Activated CD4-positive, alpha-beta T cell treated with anti-CD3 and anti-CD28 coated beads for 36 hours (primary cell): ENCODE results near the gene MEG3. TPM values are rescaled to one million over a fixed set of nuclear protein-coding genes. Genes with fewer than 3 reads are reported as not detected.
"Not testable (repeated sequence)": the region's sequence is repeated elsewhere in the genome, so short reads cannot be mapped to it uniquely, and the experiment has no call there.

Experiments used
- ATAC-seq: fragments of 200-7000 bp; cut with Tn5 transposase; one replicate; pipeline ENCODE4 v1.10.0; 2021; ENCODE audit warnings: mild to moderate bottlenecking, moderate library complexity
- CTCF ChIA-PET: fragments of 350-600 bp; sonication (Branson Sonifier 250); formaldehyde crosslinking; loops from one replicate; lab custom pipeline; 2021; ENCODE audit warnings: antibody characterized with exemption; lab: Charles Lee
- POLR2A ChIA-PET: fragments of 350-600 bp; sonication (Branson Sonifier 250); formaldehyde crosslinking; loops from one replicate; lab custom pipeline; 2021; ENCODE audit warnings: antibody characterized with exemption, inconsistent platforms; lab: Charles Lee
- DNase-seq: peaks from one replicate; pipeline ENCODE4 v3.0.0-alpha.2; 2020
- H3K27ac Mint-ChIP-seq: one replicate; pipeline ENCODE4 v1.8.0; 2021; ENCODE audit warnings: mixed read lengths
- H3K27me3 Mint-ChIP-seq: one replicate; pipeline ENCODE4 v1.8.0; 2021; ENCODE audit warnings: mixed read lengths
- H3K36me3 Mint-ChIP-seq: one replicate; pipeline ENCODE4 v1.8.0; 2021; ENCODE audit warnings: low read depth, mixed read lengths
- H3K4me1 Mint-ChIP-seq: one replicate; pipeline ENCODE4 v1.8.0; 2021; ENCODE audit warnings: mixed read lengths
- H3K4me3 Mint-ChIP-seq: one replicate; pipeline ENCODE4 v1.8.0; 2021; ENCODE audit warnings: mild to moderate bottlenecking, moderate library complexity, mixed read lengths
- H3K9me3 Mint-ChIP-seq: one replicate; pipeline ENCODE4 v1.8.0; 2021; ENCODE audit warnings: low read depth, mixed read lengths
- intact Hi-C, 2 experiments: fragments of 100-400 bp; cut with DNase I in 1 of 2; cut with micrococcal nuclease in 1 of 2; formaldehyde crosslinking; loops; one replicate each; pipeline versions ENCODE4 v1.14.2 to v1.15.1; 2022 to 2024; cut with DNase I, micrococcal nuclease
- total RNA-seq, 2 experiments: library from RNA; stranded (reverse); gene quantifications; one replicate each; pipeline ENCODE4 v1.2.3, GENCODE V29; 2021

The MEG3 gene
- total RNA-seq, 2 experiments from 2014 or later = not detected

DNA sequence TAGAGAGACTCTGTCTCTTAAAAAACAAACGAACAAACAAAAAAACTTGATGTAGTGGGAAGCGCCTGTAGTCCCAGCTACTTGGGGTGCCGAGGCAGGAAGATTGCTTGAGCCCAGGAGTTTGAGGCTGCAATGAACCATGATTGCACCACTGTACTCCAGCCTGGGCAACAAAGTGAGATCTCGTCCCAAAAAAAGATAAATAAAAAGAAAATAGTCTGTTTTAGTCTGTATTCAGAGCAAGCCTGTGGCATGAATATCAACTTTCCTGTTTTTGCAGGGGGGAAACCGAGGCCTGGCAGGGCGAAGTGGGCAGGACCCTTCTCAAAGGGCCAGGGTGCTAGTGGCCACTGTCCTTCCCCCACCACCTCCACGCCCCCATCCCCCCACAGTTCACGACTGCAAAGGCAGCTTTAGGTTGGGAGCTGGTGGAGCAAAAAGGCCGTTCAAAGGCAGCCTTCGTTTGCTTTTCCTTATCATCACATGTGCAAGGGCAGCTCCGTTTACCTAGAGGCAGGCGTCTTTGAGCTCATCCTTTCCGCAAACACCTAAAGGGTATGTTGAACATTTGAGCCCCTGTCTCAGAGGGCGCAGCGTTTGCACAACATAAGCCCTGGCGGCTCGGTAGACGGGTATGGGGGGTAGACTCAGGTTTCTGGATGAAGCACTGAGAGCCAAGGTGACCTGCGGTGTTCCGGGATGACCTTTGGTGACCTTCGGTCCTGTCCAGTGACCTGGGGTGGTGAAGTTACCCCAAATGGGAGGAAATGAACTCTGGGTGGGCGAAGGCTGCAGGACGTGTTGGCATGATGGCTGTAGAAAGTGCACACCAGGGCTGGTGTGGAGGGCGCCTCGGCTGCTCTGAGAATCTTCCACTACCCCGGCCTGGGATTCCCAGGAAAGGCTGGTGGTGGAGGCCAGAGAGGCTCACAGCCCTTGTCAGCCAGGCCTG is 8.7 kb upstream of the MEG3 start:
- ATAC-seq = no peak
- DNase-seq = no peak
- no peak overlapping the region for H3K27ac Mint-ChIP-seq
- ChIA-PET POLR2A (no interaction called here), CTCF (no interaction called here)
- H3K4me1 Mint-ChIP-seq = no peaks in the 10 kb centered on the region
- peaks cover 13% of the 10 kb centered on the region for H3K27me3 Mint-ChIP-seq
- no peaks in the 10 kb centered on the region for H3K36me3 Mint-ChIP-seq
- no peaks in the 10 kb centered on the region for H3K9me3 Mint-ChIP-seq
- intact Hi-C loops = no loop called here
- no peak overlapping the region for H3K4me3 Mint-ChIP-seq

DNA sequence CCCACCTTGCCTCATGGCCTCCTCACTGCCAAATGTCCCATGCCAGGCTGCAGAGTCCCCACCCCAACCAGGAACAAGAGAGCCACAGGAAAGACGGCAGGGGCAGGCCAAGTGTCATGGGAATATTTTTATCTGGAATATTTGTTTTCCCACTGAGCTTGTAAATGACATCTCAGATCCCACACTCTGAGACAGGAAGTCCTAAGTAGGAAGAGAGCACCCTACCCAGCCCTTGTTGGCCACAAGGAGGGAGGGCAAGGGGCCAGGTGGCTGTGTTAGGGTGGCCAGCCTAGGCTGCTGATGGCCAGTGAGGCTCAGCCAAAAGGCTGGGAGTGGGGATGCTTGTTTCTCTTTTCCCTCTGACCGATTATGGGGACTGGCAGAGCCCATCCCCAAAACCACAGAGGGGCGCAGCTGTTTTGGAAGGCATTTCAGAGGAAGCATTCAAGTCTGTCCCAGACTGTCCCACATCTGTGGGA is 7.7 kb upstream of the MEG3 start:
- Mint-ChIP-seq H3K4me1 (no peaks in the 10 kb centered on the region), H3K36me3 (no peaks in the 10 kb centered on the region), H3K27ac (no peak overlapping the region), H3K27me3 (peaks cover 13% of the 10 kb centered on the region), H3K4me3 (no peak overlapping the region), H3K9me3 (no peaks in the 10 kb centered on the region)
- no peak for DNase-seq
- ChIA-PET CTCF (no interaction called here), POLR2A (no interaction called here)
- ATAC-seq = no peak
- intact Hi-C loops = no loop called here

GRCh38 chr14:100818923-100819322 is 7.0 kb upstream of the MEG3 start:
- ATAC-seq, intact Hi-C loops, H3K9me3 Mint-ChIP-seq, H3K27ac Mint-ChIP-seq, H3K4me3 Mint-ChIP-seq, CTCF ChIA-PET, H3K27me3 Mint-ChIP-seq, H3K4me1 Mint-ChIP-seq, POLR2A ChIA-PET, DNase-seq, H3K36me3 Mint-ChIP-seq: not testable (repeated sequence)

DNA sequence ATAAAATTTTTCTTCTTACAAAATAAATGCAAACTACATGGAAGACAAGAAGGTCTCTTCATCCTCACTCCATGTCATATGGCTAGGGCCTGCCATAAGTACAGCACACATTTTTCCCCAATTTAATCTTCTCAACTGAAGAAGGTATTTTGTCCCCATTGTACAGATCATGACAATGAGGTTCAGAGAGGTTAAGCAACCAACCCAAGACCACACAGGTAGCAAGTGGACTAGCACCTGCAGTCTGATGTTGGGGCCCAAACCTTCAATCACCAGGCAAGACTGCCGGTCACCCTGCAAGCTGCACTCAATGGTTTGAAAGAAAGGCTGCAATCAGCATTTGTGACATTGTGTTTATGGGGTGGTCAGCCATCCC is 6.5 kb upstream of the MEG3 start:
- intact Hi-C loops = no loop called here
- ChIA-PET POLR2A (no interaction called here), CTCF (no interaction called here)
- ATAC-seq (no peak), DNase-seq (no peak)
- Mint-ChIP-seq H3K9me3 (no peaks in the 10 kb centered on the region), H3K27ac (no peak overlapping the region), H3K4me1 (no peaks in the 10 kb centered on the region), H3K4me3 (no peak overlapping the region), H3K27me3 (peaks cover 3% of the 10 kb centered on the region), H3K36me3 (no peaks in the 10 kb centered on the region)

DNA sequence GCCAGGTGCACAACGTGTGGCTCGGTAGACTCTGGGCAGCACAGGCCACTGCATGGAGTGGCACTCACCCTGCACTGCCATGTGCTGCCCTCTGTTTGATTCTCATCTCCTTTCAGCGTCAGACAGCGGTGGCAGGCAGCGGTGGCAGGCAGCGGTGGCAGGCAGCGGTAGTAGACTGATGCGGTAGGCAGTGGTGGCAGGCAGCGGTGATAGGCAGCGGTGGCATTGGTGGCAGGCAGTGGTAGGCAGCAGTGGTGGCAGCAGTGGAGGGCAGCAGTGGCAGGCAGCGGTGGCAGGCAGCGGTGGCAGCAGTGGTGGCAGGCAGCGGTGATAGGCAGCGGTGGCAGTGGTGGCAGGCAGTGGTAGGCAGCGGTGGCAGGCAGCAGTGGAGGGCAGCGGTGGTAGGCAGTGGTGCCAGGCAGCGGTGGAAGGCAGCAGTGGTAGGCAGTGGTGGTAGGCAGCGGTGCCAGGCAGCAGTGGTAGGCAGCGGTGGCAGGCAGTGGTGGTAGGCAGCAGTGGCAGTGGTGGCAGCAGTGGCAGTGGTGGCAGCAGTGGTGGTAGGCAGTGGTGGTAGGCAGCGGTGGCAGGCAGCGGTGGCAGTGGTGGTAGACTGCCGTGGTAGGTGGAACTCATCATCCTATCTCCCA is 6.0 kb upstream of the MEG3 start:
- Mint-ChIP-seq H3K27ac (no peak overlapping the region), H3K4me1 (no peaks in the 10 kb centered on the region), H3K36me3 (no peaks in the 10 kb centered on the region), H3K9me3 (no peaks in the 10 kb centered on the region), H3K4me3 (no peak overlapping the region), H3K27me3 (peaks cover 7% of the 10 kb centered on the region)
- DNase-seq = no peak
- ATAC-seq = no peak
- CTCF ChIA-PET = no interaction called here
- POLR2A ChIA-PET = no interaction called here
- intact Hi-C loops = no loop called here

DNA sequence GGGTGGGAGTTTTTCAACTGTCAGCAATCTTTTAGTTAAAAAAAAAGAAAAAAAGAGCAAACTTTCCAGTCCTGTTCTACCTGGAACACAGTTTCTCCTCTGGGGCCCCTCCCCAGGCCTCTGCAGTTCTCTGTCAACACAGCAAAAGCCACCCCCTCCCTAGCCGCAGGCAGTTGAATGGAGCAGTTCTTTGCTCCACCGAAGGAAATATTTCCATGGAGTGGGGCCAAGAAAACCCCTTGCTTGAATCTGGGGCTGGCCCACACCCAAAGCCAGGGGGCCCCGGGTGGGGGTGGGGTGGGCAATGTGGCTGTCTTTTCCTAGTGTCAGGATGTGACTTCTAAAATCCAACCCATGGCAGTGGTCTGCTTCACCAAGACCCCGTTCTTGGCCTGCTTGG is 5.0 kb upstream of the MEG3 start:
- Mint-ChIP-seq H3K4me1 (peaks cover 2% of the 10 kb centered on the region), H3K27ac (no peak overlapping the region), H3K27me3 (peaks cover 15% of the 10 kb centered on the region), H3K4me3 (no peak overlapping the region), H3K36me3 (no peaks in the 10 kb centered on the region), H3K9me3 (no peaks in the 10 kb centered on the region)
- intact Hi-C loops = no loop called here
- DNase-seq = no peak
- ATAC-seq = no peak
- POLR2A ChIA-PET = no interaction called here
- CTCF ChIA-PET = interaction anchor here (0.6 kb wide), 1 partner anchor 314 kb away, joined by 3 read pairs; no protein-coding TSS in a partner anchor

- ChIA-PET CTCF (no interaction called here), POLR2A (no interaction called here)
- Mint-ChIP-seq H3K4me1 (peaks cover 7% of the 10 kb centered on the region), H3K9me3 (no peaks in the 10 kb centered on the region), H3K4me3 (no peak overlapping the region), H3K27ac (no peak overlapping the region), H3K36me3 (no peaks in the 10 kb centered on the region), H3K27me3 (peaks cover 23% of the 10 kb centered on the region)
- DNase-seq = no peak
- intact Hi-C loops = no loop called here
- no peak for ATAC-seq
Measured at GRCh38 chr14:100822013-100822412, 3.9 kb upstream of the MEG3 start.

DNA sequence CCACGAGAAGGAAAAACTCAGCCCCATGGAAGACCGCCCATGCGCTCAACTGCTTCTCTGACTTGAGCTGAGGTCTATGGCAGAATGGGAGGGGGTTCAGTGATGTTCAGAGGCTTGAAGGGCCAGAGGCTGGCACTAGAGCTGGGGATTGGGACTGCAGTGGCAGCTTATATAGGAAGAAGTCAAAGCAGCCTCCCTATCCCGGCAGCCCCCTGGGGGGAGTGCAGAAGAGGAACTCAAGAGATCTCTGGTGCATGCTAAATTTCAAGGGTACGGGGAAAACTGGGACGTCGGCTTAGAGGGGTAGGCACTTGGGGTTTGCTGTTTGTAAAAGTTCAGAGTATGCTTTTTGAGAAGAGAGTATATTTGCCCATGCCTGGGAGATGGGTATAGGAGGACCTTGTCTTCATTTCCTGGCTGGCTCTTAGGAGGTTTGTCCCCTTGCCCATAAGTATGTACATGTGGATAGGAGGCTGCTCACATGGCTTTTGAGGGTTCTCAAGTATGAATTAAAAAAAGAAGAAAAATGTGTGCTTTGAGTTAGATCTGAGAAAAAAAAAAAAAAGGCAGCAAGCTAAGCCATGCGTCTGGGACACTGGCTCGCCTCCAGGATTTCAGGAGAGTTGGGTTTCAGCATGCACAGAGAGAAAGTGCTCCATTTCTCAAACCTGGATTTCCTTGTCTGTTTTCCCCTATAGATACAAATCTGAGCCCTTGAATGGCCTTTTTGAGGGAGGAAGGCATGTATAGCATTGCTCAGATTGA is 3.2 kb upstream of the MEG3 start:
- DNase-seq (no peak), ATAC-seq (no peak)
- POLR2A ChIA-PET = no interaction called here
- H3K27ac Mint-ChIP-seq = no peak overlapping the region
- intact Hi-C loops = no loop called here
- no peak overlapping the region for H3K4me3 Mint-ChIP-seq
- peaks cover 27% of the 10 kb centered on the region for H3K27me3 Mint-ChIP-seq
- peaks cover 2% of the 10 kb centered on the region for H3K36me3 Mint-ChIP-seq
- peaks cover 7% of the 10 kb centered on the region for H3K4me1 Mint-ChIP-seq
- CTCF ChIA-PET = no interaction called here
- H3K9me3 Mint-ChIP-seq = no peaks in the 10 kb centered on the region

DNA sequence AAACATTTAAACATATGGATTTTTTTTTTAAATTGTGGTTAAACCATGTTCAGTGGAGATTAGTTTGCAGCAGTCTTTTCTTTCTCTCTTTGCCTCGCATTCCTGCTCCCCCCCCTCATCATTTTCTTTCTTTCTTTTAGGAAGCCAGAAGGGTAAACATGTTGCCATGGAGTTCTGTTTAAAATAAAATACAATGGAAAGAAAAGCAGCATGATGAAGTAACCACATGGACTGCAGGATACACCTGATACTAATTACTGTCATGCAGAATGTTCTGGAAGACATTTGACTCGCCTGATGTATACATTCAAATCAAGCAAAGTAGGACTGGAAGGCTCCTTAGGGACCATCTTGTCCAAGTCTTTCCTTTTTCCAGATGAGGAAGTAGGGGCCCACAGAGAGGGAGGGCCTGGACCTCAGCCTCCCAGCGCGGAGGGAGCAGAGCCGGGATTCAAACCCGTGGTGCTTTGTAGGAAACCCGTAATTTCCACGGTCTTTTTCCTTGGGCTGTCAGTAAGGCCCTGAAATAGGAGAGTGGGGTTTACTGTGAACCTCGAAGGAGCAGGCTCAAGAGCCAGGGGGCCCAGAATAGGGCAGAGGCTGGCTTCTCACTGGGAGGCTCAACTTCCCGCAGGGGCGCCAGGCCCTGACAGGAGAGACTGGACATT is 2.4 kb upstream of the MEG3 start:
- Mint-ChIP-seq H3K9me3 (no peaks in the 10 kb centered on the region), H3K36me3 (peaks cover 2% of the 10 kb centered on the region), H3K27me3 (peaks cover 28% of the 10 kb centered on the region), H3K4me1 (peaks cover 7% of the 10 kb centered on the region), H3K4me3 (no peak overlapping the region), H3K27ac (no peak overlapping the region)
- ChIA-PET CTCF (no interaction called here), POLR2A (no interaction called here)
- ATAC-seq (no peak), DNase-seq (no peak)
- intact Hi-C loops = no loop called here

GRCh38 chr14:100824091-100824551 is 1.8 kb upstream of the MEG3 start:
- Mint-ChIP-seq H3K36me3 (peaks cover 2% of the 10 kb centered on the region), H3K4me3 (no peak overlapping the region), H3K27ac (no peak overlapping the region), H3K4me1 (peaks cover 7% of the 10 kb centered on the region), H3K27me3 (peaks cover 30% of the 10 kb centered on the region), H3K9me3 (peaks cover 2% of the 10 kb centered on the region)
- ATAC-seq (no peak), DNase-seq (no peak)
- ChIA-PET CTCF (no interaction called here), POLR2A (no interaction called here)
- intact Hi-C loops = no loop called here
